HG03139 (cell line): ENCODE data around the gene SPINK1.
A peak's percentile ranks its signal among the peaks of the same experiment; 100 is the strongest.
"Not testable (repeated sequence)": the region's sequence is repeated elsewhere in the genome, so short reads cannot be mapped to it uniquely, and the experiment has no call there.

Experiments used
- ATAC-seq: cut with Tn5 transposase; IDR thresholded peaks from one replicate; pipeline ENCODE4 v1.9.1; 2021; ENCODE audit not compliant: unreplicated experiment

The SPINK1 gene

GRCh38 chr5:147854894-147855773, 23.7 kb upstream of the SPINK1 start:
- no peak for ATAC-seq

- no peak for ATAC-seq
Measured at GRCh38 chr5:147854331-147854730, 22.9 kb upstream of the SPINK1 start.

DNA sequence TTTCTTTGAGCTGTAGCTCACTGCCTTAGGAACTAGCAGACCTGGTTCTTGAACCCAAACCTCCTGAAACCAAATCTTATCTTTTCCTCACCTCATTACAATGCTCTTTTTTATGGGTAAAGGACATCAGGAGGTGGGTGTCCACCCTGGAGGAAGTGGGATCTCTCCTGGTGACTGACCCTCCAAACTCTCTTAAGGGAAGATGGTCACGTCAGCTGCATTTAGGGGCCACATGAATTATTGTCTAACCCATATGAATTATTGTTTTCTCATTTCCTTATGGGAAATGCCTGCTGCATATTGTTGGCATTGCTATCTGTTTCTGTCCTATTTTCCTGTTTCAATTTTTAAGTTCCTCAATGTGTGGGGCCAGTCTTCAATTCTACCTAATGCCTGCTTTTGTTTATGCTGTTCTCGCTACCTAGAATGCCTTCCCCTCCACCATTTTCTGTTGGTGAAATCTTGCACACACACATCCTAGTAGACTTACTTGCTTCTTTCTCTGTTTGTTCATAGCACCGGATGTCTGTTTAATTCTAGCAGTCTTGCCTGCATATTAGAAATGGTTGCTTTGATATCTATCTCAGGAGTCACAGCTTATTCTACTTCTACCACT, 22.0 kb upstream of the SPINK1 start:
- no peak for ATAC-seq

GRCh38 chr5:147852365-147852764, 20.9 kb upstream of the SPINK1 start:
- ATAC-seq = no peak

- ATAC-seq = no peak
Measured at GRCh38 chr5:147851578-147851977, 20.1 kb upstream of the SPINK1 start.

GRCh38 chr5:147849226-147849625, 17.8 kb upstream of the SPINK1 start:
- no peak for ATAC-seq

GRCh38 chr5:147845618-147846017, 14.1 kb upstream of the SPINK1 start:
- no peak for ATAC-seq

- ATAC-seq = no peak
Measured at GRCh38 chr5:147844846-147845245, 13.4 kb upstream of the SPINK1 start.

DNA sequence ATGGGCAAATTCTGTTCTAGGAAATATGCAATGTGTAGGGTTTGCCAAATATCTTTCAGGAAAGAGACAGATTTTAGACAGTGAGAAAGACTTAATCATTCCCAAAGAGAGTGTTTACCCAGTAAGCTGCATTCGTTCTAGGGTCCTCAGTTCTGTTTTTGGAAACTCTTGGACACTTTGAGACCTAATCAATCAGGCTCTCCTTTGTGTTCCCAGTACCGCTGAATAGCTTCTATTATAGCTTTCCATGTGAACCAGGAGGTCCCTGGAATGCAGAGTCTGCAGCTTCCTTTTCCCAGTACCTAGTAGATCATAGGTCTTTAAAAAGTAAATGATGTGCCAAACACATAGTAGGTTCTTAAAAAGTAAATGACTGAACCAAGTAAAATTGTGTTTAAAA, 11.4 kb upstream of the SPINK1 start:
- no peak for ATAC-seq

- ATAC-seq = no peak
Measured at GRCh38 chr5:147836439-147836838, 5.0 kb upstream of the SPINK1 start.

- no peak for ATAC-seq
Measured at GRCh38 chr5:147835386-147835798, 3.9 kb upstream of the SPINK1 start.

DNA sequence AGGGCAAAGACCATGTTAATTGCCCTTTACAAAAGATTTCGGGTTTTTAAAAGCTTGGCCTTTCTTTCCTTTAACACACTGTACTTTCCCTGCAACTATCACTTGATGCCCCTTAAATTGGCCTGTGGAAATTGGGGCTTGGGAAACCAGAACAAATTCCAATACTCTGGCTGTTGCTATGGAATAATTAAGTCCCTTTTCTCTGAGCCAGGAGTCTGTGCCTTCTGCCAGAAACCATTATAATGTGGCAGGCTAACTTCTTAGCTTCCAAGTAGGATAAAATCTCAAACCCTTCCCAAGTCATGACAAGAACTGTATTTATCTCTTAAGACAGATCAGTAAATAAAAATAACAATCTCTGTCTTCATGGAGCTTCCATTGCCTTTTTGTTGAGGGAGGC, 1.1 kb upstream of the SPINK1 start:
- ATAC-seq = no peak

- no peak for ATAC-seq
Measured at GRCh38 chr5:147830035-147830434, 1.4 kb downstream of the SPINK1 start.

DNA sequence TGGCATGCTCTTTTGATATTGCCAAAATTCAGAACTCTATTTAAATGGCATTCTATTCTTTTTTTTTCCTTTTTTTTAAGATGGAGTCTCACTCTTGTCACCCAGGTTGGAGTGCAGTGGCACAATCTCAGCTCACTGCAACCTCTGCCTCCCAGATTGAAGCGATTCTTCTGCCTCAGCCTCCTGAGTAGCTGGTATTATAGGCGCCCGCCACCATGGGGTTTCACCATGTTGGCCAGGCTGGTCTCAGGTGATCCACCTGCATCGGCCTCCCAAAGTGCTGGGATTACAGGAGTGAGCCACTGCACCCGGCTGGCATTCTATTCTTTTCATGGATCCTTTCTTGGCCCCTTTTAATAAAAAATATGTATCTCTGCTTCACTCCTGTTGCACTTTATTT, 4.5 kb downstream of the SPINK1 start:
- ATAC-seq = not testable (repeated sequence)

DNA sequence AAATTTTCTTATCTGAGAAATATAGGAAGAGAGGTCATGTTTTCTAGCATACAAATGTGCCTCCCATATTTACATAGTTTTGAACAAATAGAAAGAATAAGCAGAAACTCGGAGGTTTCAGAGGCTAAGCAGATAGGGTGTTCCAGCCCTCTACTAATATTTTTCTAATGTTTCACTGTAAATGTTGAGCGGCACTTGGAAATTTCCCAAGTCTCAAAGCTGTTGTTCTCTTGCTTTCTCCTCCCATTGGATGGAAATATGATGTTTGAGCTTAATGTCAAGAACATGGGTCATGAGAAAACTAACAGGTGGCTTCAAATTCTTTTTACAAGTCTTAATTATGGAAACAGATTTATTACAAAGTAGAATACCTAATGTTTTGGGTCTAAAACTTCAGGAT, 5.1 kb downstream of the SPINK1 start:
- no peak for ATAC-seq

GRCh38 chr5:147822686-147823491, 8.6 kb downstream of the SPINK1 start:
- ATAC-seq = peak; percentile 92

GRCh38 chr5:147822222-147822621, 9.2 kb downstream of the SPINK1 start:
- ATAC-seq = not testable (repeated sequence)

DNA sequence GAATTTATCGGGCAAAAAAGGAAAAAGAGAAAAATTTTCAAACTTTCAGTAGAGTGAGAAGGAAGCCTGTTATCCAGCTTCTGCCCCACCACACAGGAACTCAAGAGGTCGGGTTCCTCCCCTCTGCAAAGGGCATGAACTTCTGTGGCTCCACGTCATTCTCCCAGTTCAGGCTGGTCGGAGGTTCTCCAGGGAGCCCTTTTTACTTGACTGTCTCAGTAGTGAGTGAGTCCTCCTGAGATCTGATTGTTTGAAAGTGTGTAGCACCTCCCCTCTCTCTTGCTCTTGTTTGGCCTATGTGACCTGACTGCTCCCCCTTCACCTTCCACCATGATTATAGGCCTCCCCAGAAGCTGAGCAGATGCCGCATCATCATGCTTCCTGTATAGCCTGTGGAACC, 9.7 kb downstream of the SPINK1 start:
- ATAC-seq = no peak

DNA sequence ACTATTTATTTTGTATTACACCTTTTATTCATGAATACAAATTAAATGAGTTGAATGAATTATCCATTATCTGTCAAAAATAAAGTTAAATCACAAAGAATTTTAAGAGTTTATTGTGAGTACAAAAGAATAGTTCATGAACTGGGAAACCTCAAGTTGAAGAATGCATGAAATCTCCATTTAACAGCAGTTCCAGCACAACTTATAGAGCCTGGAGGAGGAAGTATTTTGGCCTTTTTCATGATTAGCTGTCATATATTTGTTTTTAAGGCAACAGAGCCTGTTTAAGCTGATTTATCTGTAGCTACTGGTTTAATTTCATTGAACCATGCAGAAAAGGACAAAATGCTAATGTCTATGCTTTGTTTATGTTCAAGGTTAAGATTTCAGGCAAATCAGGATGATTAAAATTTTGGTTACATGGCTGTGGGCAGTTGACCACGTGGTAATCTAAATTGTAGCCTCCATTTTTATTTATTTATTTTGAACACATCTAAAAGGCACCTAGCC, 12.2 kb downstream of the SPINK1 start:
- no peak for ATAC-seq

GRCh38 chr5:147818290-147818689, 13.2 kb downstream of the SPINK1 start:
- no peak for ATAC-seq

- ATAC-seq = no peak
Measured at GRCh38 chr5:147813696-147814095, 17.8 kb downstream of the SPINK1 start.
